ENCODE data around the gene ZNF556. TPM values are rescaled to one million over a fixed set of nuclear protein-coding genes. Genes with fewer than 3 reads are reported as not detected.
"Not testable (repeated sequence)": the region's sequence is repeated elsewhere in the genome, so short reads cannot be mapped to it uniquely, and the experiment has no call there.

The ZNF556 gene
- total and polyA plus RNA-seq, 4 experiments from 2014 or later, result not detected

- H3K4me1 Mint-ChIP-seq, result peaks cover 7 to 17% (median 9%) of the 10 kb centered on the region in 4 donors
Observed at GRCh38 chr19:2890531-2890930, 23.4 kb downstream of the ZNF556 start.

GRCh38 chr19:2896694-2897093, 29.6 kb downstream of the ZNF556 start:
- H3K27me3 ChIP-seq (ENCODE audit: insufficient read depth, low read length), result no peaks in the 10 kb centered on the region
- no peak overlapping the region for H3K4me3 Mint-ChIP-seq
- peaks cover 0 to 2% of the 10 kb centered on the region in 2 donors for H3K27me3 Mint-ChIP-seq
- no peak for DNase-seq
- H3K9me3 ChIP-seq (ENCODE audit: control insufficient read depth in 1 of 2, low read length in 2 of 2), result no peaks in the 10 kb centered on the region
- H3K27ac ChIP-seq (ENCODE audit: low read depth, low read length), result no peak overlapping the region
- H3K9me3 Mint-ChIP-seq, result peaks cover 0 to 22% (median 8%) of the 10 kb centered on the region in 8 donors
- H3K4me1 ChIP-seq (ENCODE audit: insufficient read depth, low read length), result peaks cover 9% of the 10 kb centered on the region
- H3K36me3 ChIP-seq (ENCODE audit: insufficient read depth, low read length), result no peaks in the 10 kb centered on the region
- peaks cover 5 to 12% (median 9%) of the 10 kb centered on the region in 4 donors for H3K4me1 Mint-ChIP-seq
- H3K27ac Mint-ChIP-seq, result no peak overlapping the region
- peaks cover 0 to 4% of the 10 kb centered on the region in 2 donors for H3K36me3 Mint-ChIP-seq
- intact Hi-C loops (cut with micrococcal nuclease), result no loop called here
- ChIA-PET POLR2A (ENCODE audit: partially characterized antibody) (no interaction called here), CTCF (ENCODE audit: partially characterized antibody) (no interaction called here)
- no peak overlapping the region for H3K4me3 ChIP-seq (ENCODE audit: low read length in 2 of 2)

More at GRCh38 chr19:2890531-2890930, 23.4 kb downstream of the ZNF556 start:
- H3K36me3 Mint-ChIP-seq; H3K27ac ChIP-seq (ENCODE audit: low read depth, low read length); intact Hi-C loops (cut with micrococcal nuclease); CTCF ChIA-PET (ENCODE audit: partially characterized antibody); H3K9me3 ChIP-seq (ENCODE audit: control insufficient read depth in 1 of 2, low read length in 2 of 2); H3K4me1 ChIP-seq (ENCODE audit: insufficient read depth, low read length); H3K9me3 Mint-ChIP-seq; H3K27me3 Mint-ChIP-seq; H3K27me3 ChIP-seq (ENCODE audit: insufficient read depth, low read length); H3K4me3 ChIP-seq (ENCODE audit: low read length in 2 of 2); H3K36me3 ChIP-seq (ENCODE audit: insufficient read depth, low read length); POLR2A ChIA-PET (ENCODE audit: partially characterized antibody); DNase-seq: not testable (repeated sequence)
- Mint-ChIP-seq H3K27ac (peak overlapping the region in 1 of 7 donors; percentile 48), H3K4me3 (peak overlapping the region in 1 of 8 donors; percentile 12)

- H3K9me3 Mint-ChIP-seq, result peaks cover 0 to 22% (median 7%) of the 10 kb centered on the region in 8 donors
- peak within 1 kb of the TSS; percentile 52 to 90 for H3K4me3 ChIP-seq (ENCODE audit: low read length in 2 of 2)
- peak; percentile 92 to 98 (median 97) for DNase-seq
- peak within 1 kb of the TSS; percentile 81 to 94 (median 92) for H3K27ac Mint-ChIP-seq
- intact Hi-C loops (cut with micrococcal nuclease), result loop anchor here (1.0 to 2.0 kb wide), 3 partner anchors 44 to 115 kb away; partner anchors contain the start of genes THOP1, ZNF555 and ZNF77
- H3K27me3 Mint-ChIP-seq, result no peaks in the 10 kb centered on the region
- H3K4me3 Mint-ChIP-seq, result peak within 1 kb of the TSS; percentile 93 to 100 (median 96)
- ChIA-PET POLR2A (ENCODE audit: partially characterized antibody) (interaction anchor here (0.6 to 1.5 kb wide), 6 partner anchors 11 to 1036 kb away, joined by 3 to 12 read pairs (median 4); partner anchors contain the start of genes NCLN and ZNF555), CTCF (ENCODE audit: partially characterized antibody) (interaction anchor here (0.6 to 2.9 kb wide), 4 partner anchors 13 to 203 kb away, joined by 3 to 20 read pairs (median 4); no protein-coding TSS in a partner anchor)
- H3K9me3 ChIP-seq (ENCODE audit: control insufficient read depth in 1 of 2, low read length in 2 of 2), result no peaks in the 10 kb centered on the region
- peaks cover 0 to 4% of the 10 kb centered on the region in 2 donors for H3K36me3 Mint-ChIP-seq
- H3K4me1 Mint-ChIP-seq, result peaks cover 15 to 29% (median 20%) of the 10 kb centered on the region in 4 donors
- peaks cover 15% of the 10 kb centered on the region for H3K4me1 ChIP-seq (ENCODE audit: insufficient read depth, low read length)
- no peaks in the 10 kb centered on the region for H3K27me3 ChIP-seq (ENCODE audit: insufficient read depth, low read length)
- H3K27ac ChIP-seq (ENCODE audit: low read depth, low read length), result peak within 1 kb of the TSS; percentile 47
- H3K36me3 ChIP-seq (ENCODE audit: insufficient read depth, low read length), result no peaks in the 10 kb centered on the region
Observed at GRCh38 chr19:2900296-2901252, 33.4 kb downstream of the ZNF556 start, which contains the start of gene ZNF57. ZNF57 (plus strand) TSS chr19:2900928; CDS start chr19:2901046, 118 bp downstream.

GRCh38 chr19:2902590-2903218, 35.6 kb downstream of the ZNF556 start:
- intact Hi-C loops (cut with micrococcal nuclease), result no loop called here
- Mint-ChIP-seq H3K9me3 (peaks cover 0 to 4% (median under 1%) of the 10 kb centered on the region in 8 donors), H3K27ac (peak overlapping the region in 1 of 7 donors; percentile 35), H3K4me3 (peak overlapping the region in 6 of 8 donors; percentile 67 to 100 (median 94)), H3K4me1 (peaks cover 19 to 37% (median 24%) of the 10 kb centered on the region in 4 donors), H3K27me3 (no peaks in the 10 kb centered on the region), H3K36me3 (peaks cover 4 to 5% of the 10 kb centered on the region in 2 donors)
- ChIA-PET POLR2A (ENCODE audit: partially characterized antibody) (no interaction called here), CTCF (ENCODE audit: partially characterized antibody) (no interaction called here)
- Histone ChIP-seq H3K27me3 (ENCODE audit: insufficient read depth, low read length) (no peaks in the 10 kb centered on the region), H3K36me3 (ENCODE audit: insufficient read depth, low read length) (no peaks in the 10 kb centered on the region), H3K27ac (ENCODE audit: low read depth, low read length) (no peak overlapping the region), H3K4me1 (ENCODE audit: insufficient read depth, low read length) (peaks cover 15% of the 10 kb centered on the region), H3K4me3 (ENCODE audit: low read length in 2 of 2) (no peak overlapping the region), H3K9me3 (ENCODE audit: control insufficient read depth in 1 of 2, low read length in 2 of 2) (no peaks in the 10 kb centered on the region)
- DNase-seq, result no peak

- H3K27me3 ChIP-seq (ENCODE audit: insufficient read depth, low read length); intact Hi-C loops (cut with micrococcal nuclease); DNase-seq; H3K27ac ChIP-seq (ENCODE audit: low read depth, low read length); H3K4me3 ChIP-seq (ENCODE audit: low read length in 2 of 2); H3K36me3 Mint-ChIP-seq; POLR2A ChIA-PET (ENCODE audit: partially characterized antibody); H3K9me3 ChIP-seq (ENCODE audit: control insufficient read depth in 1 of 2, low read length in 2 of 2); H3K36me3 ChIP-seq (ENCODE audit: insufficient read depth, low read length); CTCF ChIA-PET (ENCODE audit: partially characterized antibody); H3K9me3 Mint-ChIP-seq; H3K27me3 Mint-ChIP-seq; H3K27ac Mint-ChIP-seq: not testable (repeated sequence)
- H3K4me1 ChIP-seq (ENCODE audit: insufficient read depth, low read length), result peaks cover 15% of the 10 kb centered on the region
- peak overlapping the region in 1 of 8 donors; percentile 21 for H3K4me3 Mint-ChIP-seq
- H3K4me1 Mint-ChIP-seq, result peaks cover 19 to 37% (median 25%) of the 10 kb centered on the region in 4 donors
Observed at GRCh38 chr19:2903326-2903725, 36.2 kb downstream of the ZNF556 start.

GRCh38 chr19:2905918-2906519, 38.9 kb downstream of the ZNF556 start:
- H3K9me3 ChIP-seq (ENCODE audit: control insufficient read depth in 1 of 2, low read length in 2 of 2), result no peaks in the 10 kb centered on the region
- no peak overlapping the region for H3K27ac Mint-ChIP-seq
- POLR2A ChIA-PET (ENCODE audit: partially characterized antibody), result no interaction called here
- peaks cover 19 to 37% (median 25%) of the 10 kb centered on the region in 4 donors for H3K4me1 Mint-ChIP-seq
- intact Hi-C loops (cut with micrococcal nuclease), result no loop called here
- H3K27me3 Mint-ChIP-seq, result no peaks in the 10 kb centered on the region
- H3K27ac ChIP-seq (ENCODE audit: low read depth, low read length), result no peak overlapping the region
- peaks cover 0 to 2% (median 0%) of the 10 kb centered on the region in 8 donors for H3K9me3 Mint-ChIP-seq
- no peak overlapping the region for H3K4me3 ChIP-seq (ENCODE audit: low read length in 2 of 2)
- no peaks in the 10 kb centered on the region for H3K36me3 ChIP-seq (ENCODE audit: insufficient read depth, low read length)
- H3K36me3 Mint-ChIP-seq, result peaks cover 0 to 9% of the 10 kb centered on the region in 2 donors
- CTCF ChIA-PET (ENCODE audit: partially characterized antibody), result no interaction called here
- no peak for DNase-seq
- no peaks in the 10 kb centered on the region for H3K27me3 ChIP-seq (ENCODE audit: insufficient read depth, low read length)
- no peak overlapping the region for H3K4me3 Mint-ChIP-seq
- H3K4me1 ChIP-seq (ENCODE audit: insufficient read depth, low read length), result peaks cover 13% of the 10 kb centered on the region
